Measurements from ENCODE around the gene TGM1.
"Not testable (repeated sequence)": the region's sequence is repeated elsewhere in the genome, so short reads cannot be mapped to it uniquely, and the experiment has no call there.

Gene TGM1

DNA sequence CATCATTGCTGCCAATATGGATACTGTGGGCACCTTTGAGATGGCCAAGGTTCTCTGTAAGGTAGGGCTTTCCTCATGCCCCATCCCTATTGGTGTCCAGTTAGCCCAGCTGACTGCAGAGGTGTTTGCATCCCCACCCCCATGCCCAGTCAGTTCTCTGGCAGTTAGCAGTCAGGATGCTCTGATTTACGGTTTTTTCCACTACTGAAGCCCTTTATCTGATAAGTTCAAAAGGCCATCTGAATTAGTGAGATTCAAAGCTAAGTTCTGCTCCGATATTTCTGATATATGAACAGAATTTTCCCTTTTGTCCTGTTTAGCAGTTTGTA, 29.5 kb downstream of the TGM1 start:
- DNase-seq (ENCODE audit: low read depth), result no peak

DNA sequence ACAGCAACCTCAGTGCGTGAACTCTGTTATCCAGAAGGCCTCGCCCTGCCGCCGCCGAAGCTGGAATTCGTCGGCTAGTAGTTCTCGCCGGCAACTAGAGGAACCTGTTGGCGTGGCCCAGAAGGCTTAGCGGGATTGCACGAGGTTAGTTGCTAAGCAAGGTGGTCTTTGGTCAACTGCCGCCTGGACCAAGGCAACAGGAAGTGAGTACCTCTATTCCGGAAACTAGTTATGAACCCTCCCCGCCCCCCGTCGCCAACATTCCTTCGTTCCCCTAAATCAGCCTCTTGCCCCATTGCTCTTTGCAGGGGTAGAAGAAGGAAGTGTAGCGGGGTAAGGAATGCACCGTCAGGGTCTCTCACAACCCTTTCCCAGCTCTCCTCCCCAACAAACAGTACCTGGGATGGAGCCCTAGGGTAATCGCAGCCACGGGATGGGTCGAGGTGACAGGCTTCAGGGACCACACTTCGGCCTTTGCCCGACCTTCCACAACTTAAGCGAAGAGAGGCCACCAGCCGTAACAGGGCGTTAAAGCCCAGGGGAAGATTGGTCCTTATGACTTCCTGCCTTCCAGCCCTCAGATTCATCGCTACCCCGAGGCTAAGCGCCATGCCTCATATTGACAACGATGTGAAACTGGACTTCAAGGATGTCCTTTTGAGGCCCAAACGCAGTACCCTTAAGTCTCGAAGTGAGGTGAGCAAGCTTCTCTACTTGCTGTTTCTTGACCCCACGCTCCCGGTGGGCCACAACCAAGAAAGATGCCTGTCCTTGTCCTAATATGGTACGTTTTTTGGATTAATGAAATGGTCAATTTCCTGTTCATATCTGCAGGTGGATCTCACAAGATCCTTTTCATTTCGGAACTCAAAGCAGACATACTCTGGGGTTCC, 30.1 kb downstream of the TGM1 start, which contains the start of gene GMPR2:
Gene GMPR2, plus strand, starts transcription at position 285 of the 893 bp plus-strand sequence. Its CDS starts 325 bp downstream, at position 610.
- DNase-seq (ENCODE audit: low read depth), result no peak

DNA sequence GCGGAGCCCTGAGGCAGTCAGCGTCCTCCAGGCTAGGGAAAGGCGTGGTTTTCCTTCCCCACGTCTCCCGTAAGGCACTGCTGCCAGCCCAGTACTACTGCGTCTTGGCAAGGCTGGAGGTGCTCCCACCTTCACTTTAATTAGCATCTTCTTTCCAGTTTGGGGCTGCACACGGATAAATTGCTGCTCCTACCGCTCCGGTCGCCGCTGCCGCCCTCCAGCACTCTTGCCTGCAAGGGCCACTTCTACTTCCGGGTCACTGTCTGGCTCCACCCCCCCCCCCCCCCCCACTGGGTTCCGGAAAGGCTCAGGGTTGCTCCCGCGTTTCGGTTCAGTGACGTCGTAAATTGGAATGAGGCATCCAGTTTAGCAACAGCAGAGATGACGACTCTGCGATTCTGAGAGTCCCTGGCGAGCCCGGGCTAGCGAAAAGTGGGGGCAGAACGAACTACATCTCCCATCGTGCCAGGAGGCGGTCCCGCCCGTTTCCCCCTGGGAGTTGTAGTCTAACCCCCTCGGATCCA, 30.8 kb downstream of the TGM1 start, which contains the start of gene NEDD8:
Gene NEDD8, minus strand, starts transcription at position 247 of the 524 bp plus-strand sequence. Its CDS starts 100 bp downstream, at position 147.
- peak; percentile 79 for DNase-seq (ENCODE audit: low read depth)

- DNase-seq (ENCODE audit: low read depth), result no peak
Observed at GRCh38 chr14:24231263-24232120, 31.5 kb downstream of the TGM1 start.

DNA sequence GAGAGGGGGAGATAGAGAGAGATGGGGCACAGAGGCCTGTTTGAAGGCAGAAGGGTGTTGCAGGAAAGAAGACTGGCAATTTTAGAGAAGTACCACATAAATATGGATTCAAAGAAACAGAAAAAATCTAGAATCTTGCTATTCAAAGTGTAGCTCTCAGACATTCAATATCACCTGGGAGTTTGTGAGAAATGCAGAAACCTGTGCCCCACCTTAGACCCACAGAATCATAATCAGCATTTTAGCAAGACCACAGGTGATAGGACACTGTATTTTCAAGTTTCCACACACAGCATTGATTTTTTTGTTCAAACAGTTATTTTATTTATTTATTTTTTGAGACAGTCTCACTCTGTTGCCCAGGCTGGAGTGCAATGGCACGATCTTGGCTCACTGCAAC, 34.1 kb downstream of the TGM1 start:
- DNase-seq (ENCODE audit: low read depth), result no peak

- no peak for DNase-seq (ENCODE audit: low read depth)
Observed at GRCh38 chr14:24226473-24226872, 36.5 kb downstream of the TGM1 start.

DNA sequence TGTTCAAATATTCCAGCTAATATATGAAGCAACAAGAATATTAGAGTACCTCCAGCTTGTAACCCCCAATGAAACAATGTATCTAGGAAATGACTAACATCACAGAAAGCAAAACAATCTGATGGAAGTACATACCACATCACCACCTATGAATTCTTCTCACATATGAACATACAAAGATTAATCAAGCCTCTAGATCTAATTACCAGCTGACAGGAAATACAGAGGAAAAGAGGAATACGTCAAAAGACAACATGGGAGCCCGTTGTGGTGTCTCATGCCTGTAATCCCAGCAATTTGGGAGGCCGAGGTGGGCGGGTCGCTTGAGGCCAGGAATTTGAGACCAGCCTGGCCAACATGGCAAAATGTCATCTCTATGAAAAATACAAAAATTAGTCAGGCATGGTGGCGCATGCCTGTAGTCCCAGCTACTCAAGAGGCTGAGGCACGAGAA, 38.3 kb downstream of the TGM1 start:
- DNase-seq (ENCODE audit: low read depth), result no peak

DNA sequence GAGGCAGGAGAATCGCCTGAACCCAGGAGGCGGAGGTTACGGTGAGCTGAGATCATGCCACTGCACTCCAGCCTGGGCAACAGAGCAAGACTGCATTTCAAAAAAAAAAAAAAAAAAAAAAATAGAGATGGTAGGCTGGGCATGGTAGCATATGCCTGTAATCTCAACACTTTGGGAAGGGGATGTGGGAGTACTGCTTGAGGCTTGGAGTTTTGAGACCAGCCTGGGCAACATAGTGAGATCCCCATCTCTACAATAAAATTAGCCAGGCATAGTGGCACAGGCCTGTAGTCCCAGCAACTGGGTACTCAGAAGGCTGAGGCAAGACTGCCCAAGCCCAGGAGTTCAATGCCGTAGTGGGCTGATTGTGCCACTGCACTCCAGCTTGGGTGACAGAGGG, 40.0 kb downstream of the TGM1 start:
- not testable (repeated sequence) for DNase-seq (ENCODE audit: low read depth)

DNA sequence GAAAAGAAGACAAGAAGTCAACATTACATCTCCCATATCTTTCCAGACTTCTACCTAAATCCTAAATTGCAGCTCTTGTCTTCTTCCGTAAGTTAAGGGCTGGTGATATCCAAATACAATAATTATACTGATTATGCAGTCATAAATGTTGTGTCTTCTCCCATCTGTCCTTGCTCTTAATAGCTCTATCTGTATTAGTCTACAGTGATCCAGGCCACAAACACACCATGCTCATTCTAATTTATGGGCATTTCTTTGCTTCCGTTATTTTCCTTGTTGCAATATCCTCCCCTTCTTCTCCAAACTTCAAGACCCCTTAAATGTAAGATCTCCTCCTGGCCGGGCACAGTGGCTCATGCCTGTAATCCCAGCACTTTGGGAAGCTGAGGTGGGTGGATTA, 43.5 kb downstream of the TGM1 start:
- DNase-seq (ENCODE audit: low read depth), result no peak

GRCh38 chr14:24219080-24219479, 43.9 kb downstream of the TGM1 start:
- no peak for DNase-seq (ENCODE audit: low read depth)

- not testable (repeated sequence) for DNase-seq (ENCODE audit: low read depth)
Observed at GRCh38 chr14:24216876-24217275, 46.1 kb downstream of the TGM1 start.

GRCh38 chr14:24216345-24216699, 46.7 kb downstream of the TGM1 start:
- DNase-seq (ENCODE audit: low read depth), result no peak

GRCh38 chr14:24215495-24216344, 47.3 kb downstream of the TGM1 start, which contains the start of gene MDP1:
MDP1 (minus strand) TSS chr14:24216066; CDS start chr14:24215955, 111 bp downstream.
- peak; percentile 68 for DNase-seq (ENCODE audit: low read depth)

DNA sequence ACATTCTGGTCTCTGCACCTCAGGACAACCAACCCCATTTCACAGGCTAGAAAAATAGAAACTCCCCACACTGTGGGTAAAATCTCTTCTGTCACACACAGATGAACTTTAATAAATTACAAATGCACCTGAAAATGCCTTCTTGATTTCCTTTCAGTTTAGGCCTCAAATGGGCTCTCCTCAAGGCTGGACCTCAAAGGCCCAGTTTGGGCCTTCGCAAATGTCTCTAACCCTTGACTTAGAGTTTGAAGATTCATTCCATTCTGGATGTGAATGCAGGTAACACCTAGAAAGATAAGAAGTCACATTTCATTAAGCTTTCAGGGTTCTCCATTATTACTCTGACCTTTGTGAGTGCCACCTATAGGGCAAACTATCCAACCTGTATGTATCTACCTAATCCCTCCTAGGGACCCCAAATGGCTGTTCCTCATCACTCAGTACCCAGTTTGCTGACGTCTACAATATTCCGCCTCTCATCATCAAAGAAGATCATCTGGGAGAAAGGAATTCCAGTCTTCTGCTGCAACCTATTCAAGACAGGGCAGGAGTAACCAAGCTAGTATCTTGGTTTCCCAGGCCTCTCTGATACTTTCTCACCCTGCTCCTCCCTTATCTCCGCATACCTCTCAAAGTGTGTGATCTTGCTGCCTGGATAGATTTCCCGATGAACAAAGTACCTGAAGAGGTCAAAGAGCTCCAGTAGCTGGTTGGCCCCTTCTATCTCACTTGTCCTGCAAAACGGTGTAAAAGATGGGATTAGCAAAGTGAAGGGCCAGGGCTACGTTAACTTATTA, 48.9 kb downstream of the TGM1 start:
- DNase-seq (ENCODE audit: low read depth), result no peak

DNA sequence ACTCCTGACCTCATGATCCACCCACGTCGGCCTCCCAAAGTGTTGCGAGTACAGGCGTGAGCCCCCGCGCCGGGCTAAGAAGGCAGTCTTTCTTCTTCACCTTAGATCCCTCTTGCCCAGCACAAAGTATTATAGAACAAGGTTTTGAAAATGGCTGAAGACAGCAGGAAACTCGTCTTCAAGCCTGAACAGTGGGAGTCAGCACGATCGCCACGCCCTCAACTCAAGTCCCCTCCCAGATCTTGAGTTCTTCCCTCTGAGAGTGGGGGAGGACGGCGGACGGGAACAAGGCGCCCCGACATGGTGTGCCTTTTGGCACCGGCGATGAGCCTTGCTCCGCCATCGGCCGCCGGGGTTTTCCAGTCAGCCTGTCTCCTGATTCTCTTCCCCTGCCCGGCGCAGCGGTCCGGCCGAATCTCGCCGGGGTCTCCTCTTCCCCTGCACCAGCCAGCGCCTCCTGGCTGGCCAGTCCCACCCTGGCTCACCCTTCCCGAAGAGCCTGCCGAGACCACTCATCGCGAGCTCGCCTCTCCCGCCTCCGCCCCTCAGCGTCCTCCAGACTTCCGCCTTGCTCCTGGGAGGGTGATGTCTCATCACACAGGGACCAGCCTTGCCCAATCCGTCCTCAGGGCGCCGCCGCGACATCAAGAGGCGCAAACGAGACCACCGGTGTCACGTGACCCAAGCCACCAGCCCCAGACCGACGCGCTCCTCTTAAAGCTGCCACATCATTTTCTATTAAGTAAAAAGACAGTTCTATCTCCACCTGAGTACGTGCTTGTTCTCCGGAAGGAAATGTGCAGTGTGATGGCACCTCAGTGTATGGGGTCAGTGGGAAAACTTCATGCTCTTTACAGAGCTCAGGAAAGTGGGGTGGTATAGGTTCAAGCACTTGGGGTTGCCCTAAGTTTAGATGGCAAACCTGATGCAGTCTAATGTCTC, 49.8 kb downstream of the TGM1 start, which contains the start of gene CHMP4A:
Gene CHMP4A, minus strand, starts transcription at position 565 of the 942 bp plus-strand sequence. Its CDS starts 49 bp downstream, at position 516.
- DNase-seq (ENCODE audit: low read depth), result peak; percentile 91

GRCh38 chr14:24211311-24211710, 51.7 kb downstream of the TGM1 start:
- DNase-seq (ENCODE audit: low read depth), result no peak

DNA sequence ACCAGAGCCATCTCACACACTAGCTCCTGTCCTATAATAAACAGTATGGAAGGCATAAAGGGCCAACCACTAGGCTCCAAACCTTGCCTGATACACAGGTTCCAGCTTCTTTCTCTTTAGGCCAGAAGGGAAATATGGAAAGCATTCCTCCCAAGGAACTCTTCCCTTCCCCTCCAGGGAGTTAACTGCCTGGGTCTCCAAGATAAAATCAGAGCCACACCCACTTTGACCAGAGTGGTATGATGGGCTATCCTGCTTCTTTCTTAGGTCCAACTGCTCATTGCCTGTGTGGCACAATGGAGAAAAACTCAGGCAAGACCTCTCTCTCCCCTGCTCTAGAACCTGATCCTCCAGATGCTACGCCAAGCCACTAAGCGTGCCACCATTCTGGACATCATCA, 55.4 kb downstream of the TGM1 start:
- DNase-seq (ENCODE audit: low read depth), result no peak

GRCh38 chr14:24207104-24207551, 55.8 kb downstream of the TGM1 start:
- DNase-seq (ENCODE audit: low read depth), result no peak
